ENCODE measurements around the gene RAD54L.
"Not testable (repeated sequence)": the region's sequence is repeated elsewhere in the genome, so short reads cannot be mapped to it uniquely, and the experiment has no call there.

The RAD54L gene

DNA sequence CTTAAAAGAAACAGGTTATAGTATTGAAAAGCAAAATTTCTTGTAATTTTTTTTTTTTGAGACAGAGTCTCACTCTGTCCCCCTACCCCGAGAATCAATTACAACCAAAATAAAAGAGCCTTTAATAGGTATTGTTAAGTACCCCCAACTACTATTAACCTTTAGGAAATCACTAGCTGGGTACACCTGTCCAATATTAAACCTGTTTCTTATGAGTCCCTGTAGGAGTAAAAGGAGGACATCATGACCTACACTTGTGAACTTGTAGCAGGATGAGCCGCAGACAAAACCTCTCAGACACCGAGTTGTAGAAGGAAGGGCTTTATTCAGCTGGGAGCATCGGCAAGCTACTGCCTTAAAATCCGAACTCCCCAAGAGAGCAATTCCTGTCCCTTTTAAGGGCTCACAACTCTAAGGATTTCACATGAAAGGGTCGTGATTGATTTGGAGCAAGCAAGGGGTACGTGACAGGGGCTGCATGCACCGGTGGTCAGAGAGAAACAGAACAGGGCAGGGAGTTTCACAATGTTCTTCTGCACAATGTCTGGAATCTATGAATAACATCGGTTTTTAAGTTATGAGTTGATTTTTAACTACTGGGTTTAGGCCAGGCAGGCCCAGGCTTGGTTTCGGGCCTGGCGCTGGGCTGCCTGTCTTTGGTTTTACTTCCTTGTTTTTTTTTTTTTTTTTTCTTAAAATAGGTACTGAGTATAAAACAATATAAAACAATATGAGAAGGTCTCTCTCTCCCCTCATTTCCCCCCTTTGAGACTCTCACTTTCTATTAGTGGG, 77.9 kb downstream of the RAD54L start:
- DNase-seq = not testable (repeated sequence)

Measured in KG1 (cell line).